Measurements from ENCODE around the gene CHCHD3. TPM values are rescaled to one million over a fixed set of nuclear protein-coding genes. Genes with fewer than 3 reads are reported as not detected.
"Not testable (repeated sequence)": the region's sequence is repeated elsewhere in the genome, so short reads cannot be mapped to it uniquely, and the experiment has no call there.

The CHCHD3 gene
- total RNA-seq, 3 donors from 2014 or later: 71.9 to 76.4 (median 72.9) TPM

- TF ChIP-seq CTCF (IDR thresholded peaks at IDR 0.05): no peak
- Histone ChIP-seq H3K9me3 (no peaks in the 10 kb centered on the region), H3K4me1 (ENCODE audit: low read depth) (no peaks in the 10 kb centered on the region), H3K4me3 (no peak overlapping the region), H3K36me3 (ENCODE audit: low read depth) (no peaks in the 10 kb centered on the region)
- DNase-seq (no peak), ATAC-seq (no peak)
- intact Hi-C loops (cut with DNase I, micrococcal nuclease): no loop called here
Measured at GRCh38 chr7:133036289-133036688, 45.6 kb downstream of the CHCHD3 start.

- intact Hi-C loops (cut with DNase I, micrococcal nuclease); H3K9me3 ChIP-seq; H3K36me3 ChIP-seq (ENCODE audit: low read depth); ATAC-seq; H3K4me1 ChIP-seq (ENCODE audit: low read depth); H3K4me3 ChIP-seq; DNase-seq: not testable (repeated sequence)
Measured at GRCh38 chr7:133035240-133035639, 46.6 kb downstream of the CHCHD3 start.

GRCh38 chr7:133030346-133030745 is 51.5 kb downstream of the CHCHD3 start:
- intact Hi-C loops (cut with DNase I, micrococcal nuclease): no loop called here
- no peaks in the 10 kb centered on the region for H3K4me1 ChIP-seq (ENCODE audit: low read depth)
- DNase-seq (no peak), ATAC-seq (no peak)
- H3K36me3 ChIP-seq (ENCODE audit: low read depth): no peaks in the 10 kb centered on the region
- H3K9me3 ChIP-seq: no peaks in the 10 kb centered on the region
- no peak for TF ChIP-seq CTCF (IDR thresholded peaks at IDR 0.05)
- H3K4me3 ChIP-seq: no peak overlapping the region

- no peak overlapping the region for H3K4me3 ChIP-seq
- no peak for ATAC-seq
- TF ChIP-seq CTCF (IDR thresholded peaks at IDR 0.05): no peak
- no peak for DNase-seq
- no peaks in the 10 kb centered on the region for H3K36me3 ChIP-seq (ENCODE audit: low read depth)
- H3K4me1 ChIP-seq (ENCODE audit: low read depth): no peaks in the 10 kb centered on the region
- intact Hi-C loops (cut with DNase I, micrococcal nuclease): no loop called here
- no peaks in the 10 kb centered on the region for H3K9me3 ChIP-seq
Measured at GRCh38 chr7:133029463-133029862, 52.4 kb downstream of the CHCHD3 start.

GRCh38 chr7:133027397-133027796 is 54.5 kb downstream of the CHCHD3 start:
- no peaks in the 10 kb centered on the region for H3K36me3 ChIP-seq (ENCODE audit: low read depth)
- ATAC-seq (no peak), DNase-seq (no peak)
- TF ChIP-seq CTCF (IDR thresholded peaks at IDR 0.05): no peak
- H3K9me3 ChIP-seq: no peaks in the 10 kb centered on the region
- no peak overlapping the region for H3K4me3 ChIP-seq
- H3K4me1 ChIP-seq (ENCODE audit: low read depth): no peaks in the 10 kb centered on the region
- intact Hi-C loops (cut with DNase I, micrococcal nuclease): no loop called here

- ATAC-seq (no peak), DNase-seq (no peak)
- no peak overlapping the region for H3K4me3 ChIP-seq
- no peaks in the 10 kb centered on the region for H3K36me3 ChIP-seq (ENCODE audit: low read depth)
- TF ChIP-seq CTCF (IDR thresholded peaks at IDR 0.05): no peak
- intact Hi-C loops (cut with DNase I, micrococcal nuclease): no loop called here
- H3K9me3 ChIP-seq: no peaks in the 10 kb centered on the region
- no peaks in the 10 kb centered on the region for H3K4me1 ChIP-seq (ENCODE audit: low read depth)
Measured at GRCh38 chr7:133026210-133026859, 55.6 kb downstream of the CHCHD3 start.

Measured in mucosa of descending colon (tissue), 3 donors.